Measurements from ENCODE around the gene NKAIN4.
A peak's percentile ranks its signal among the peaks of the same experiment; 100 is the strongest.

The NKAIN4 gene

DNA sequence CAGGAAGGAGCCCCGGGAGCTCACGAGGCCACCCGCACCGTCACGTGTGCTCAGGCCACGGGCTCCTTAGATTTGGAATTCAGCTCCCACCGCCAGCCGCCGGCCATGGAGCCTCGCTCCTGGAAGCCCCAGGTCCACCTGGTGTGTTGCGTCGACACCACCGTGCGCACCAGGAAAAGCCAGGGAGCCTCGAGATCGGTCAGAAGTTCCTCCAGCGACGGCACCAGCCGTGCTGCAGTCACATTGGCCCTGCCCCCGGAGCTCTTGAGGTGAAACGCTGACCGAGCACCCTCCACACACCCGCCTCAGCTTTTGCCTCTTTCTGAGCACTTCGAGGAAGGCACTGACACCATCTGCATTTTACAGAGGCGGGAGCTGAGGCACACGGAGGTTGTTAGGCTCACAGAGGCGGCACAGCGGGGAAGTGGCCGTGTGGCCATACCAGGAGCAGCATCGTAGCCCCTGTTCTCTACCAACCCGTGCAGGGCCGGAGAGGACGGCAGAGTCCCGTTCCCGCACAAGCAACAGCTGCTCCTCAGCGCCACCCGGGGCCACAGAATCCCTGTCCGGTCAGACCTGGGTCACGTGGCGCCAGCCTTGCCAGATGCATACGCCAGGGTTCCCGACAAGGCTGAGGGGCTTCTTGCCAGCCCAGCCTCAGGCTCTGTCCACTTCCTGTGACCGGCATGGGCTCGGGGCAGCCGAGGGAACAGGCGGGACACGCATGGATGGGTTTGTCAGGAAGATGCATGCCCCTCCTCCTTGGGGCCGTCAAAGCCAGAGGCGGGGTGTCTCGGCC lies 7.6 kb downstream of the NKAIN4 start:
- peak overlapping the region; percentile 24; the same call in 1 of the 2 replicates for H3K27ac ChIP-seq
- TF ChIP-seq, protein P1, sequence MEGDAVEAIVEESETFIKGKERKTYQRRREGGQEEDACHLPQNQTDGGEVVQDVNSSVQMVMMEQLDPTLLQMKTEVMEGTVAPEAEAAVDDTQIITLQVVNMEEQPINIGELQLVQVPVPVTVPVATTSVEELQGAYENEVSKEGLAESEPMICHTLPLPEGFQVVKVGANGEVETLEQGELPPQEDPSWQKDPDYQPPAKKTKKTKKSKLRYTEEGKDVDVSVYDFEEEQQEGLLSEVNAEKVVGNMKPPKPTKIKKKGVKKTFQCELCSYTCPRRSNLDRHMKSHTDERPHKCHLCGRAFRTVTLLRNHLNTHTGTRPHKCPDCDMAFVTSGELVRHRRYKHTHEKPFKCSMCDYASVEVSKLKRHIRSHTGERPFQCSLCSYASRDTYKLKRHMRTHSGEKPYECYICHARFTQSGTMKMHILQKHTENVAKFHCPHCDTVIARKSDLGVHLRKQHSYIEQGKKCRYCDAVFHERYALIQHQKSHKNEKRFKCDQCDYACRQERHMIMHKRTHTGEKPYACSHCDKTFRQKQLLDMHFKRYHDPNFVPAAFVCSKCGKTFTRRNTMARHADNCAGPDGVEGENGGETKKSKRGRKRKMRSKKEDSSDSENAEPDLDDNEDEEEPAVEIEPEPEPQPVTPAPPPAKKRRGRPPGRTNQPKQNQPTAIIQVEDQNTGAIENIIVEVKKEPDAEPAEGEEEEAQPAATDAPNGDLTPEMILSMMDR (conservative IDR thresholded peaks at IDR 0.05): 0 out of 2 replicates have a peak, but pooled peaks have one; percentile 8

DNA sequence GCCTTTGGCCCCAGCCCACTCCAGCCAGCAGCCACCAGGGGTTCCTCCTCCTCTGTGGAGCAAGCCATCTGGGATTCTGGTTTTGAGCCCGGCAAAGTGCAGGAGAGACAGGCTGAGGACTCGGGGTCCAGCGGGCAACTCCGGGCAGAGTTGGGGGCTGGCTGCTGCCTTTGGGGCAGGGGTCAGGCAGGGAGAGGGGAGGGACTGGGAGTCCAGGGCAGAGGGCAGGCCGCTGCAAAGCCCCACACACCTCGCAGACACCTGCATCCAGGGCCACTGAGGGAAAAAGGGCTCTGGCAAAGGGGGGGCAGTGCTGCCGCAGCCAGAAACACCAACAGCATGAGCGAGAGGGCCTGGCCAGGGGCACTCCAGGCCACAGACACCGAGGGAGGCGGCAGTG lies 9.8 kb downstream of the NKAIN4 start:
- H3K27ac ChIP-seq: no peak overlapping the region
- TF ChIP-seq, protein P1 (conservative IDR thresholded peaks at IDR 0.05): no peak

DNA sequence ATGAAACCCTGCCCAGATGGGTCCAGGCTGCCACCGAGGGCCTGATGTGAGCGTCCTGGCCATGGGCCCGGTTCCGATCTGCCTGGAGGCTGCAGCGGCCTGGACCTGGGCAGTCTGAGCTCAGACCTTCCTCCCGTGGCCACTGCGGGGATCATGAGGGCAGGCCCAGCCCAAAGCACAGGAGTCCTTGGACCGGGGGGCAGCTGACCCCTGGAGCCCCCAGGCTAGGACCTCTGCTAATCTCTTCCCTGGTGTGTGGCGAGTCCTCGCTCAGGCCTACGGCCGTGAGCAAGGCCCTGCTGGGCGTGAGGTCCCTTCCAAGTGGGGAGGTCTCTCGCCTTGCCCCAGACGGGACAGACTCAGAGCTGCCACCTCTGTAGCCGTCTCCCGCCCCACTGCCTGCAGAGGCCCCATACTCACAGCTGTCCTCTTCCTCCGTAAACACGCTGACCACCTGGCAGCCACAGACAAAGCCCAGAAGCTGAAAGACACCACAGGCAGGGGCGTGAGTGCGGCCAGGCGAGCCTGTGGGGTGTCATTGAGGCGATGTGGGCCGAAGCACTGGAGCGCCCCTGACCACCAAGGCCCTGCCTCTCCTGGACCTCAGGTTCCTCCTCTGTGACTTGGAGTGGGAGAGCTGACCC lies 10.5 kb downstream of the NKAIN4 start:
- TF ChIP-seq, protein P1 (conservative IDR thresholded peaks at IDR 0.05): no peak
- no peak overlapping the region for H3K27ac ChIP-seq

DNA sequence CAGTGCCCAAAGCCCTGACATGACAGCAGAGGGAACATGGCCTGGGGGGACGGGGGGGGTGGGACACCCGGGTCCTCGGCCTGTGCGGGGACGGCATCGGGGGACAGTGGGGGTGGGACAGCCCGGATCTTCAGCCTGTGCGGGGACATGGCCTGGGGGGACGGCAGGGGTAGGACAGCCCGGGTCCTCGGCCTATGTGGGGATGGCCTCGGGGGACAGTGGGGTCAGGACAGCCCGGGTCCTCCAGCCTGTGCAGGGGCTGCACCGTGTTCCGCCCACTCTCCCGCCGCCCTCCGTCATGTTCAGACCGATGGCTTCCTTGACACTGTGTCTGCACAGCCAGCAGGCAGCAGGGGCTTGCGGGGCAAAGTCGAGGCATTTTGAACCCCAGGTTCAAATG lies 11.5 kb downstream of the NKAIN4 start:
- TF ChIP-seq, protein P1 (conservative IDR thresholded peaks at IDR 0.05): no peak
- no peak overlapping the region for H3K27ac ChIP-seq

DNA sequence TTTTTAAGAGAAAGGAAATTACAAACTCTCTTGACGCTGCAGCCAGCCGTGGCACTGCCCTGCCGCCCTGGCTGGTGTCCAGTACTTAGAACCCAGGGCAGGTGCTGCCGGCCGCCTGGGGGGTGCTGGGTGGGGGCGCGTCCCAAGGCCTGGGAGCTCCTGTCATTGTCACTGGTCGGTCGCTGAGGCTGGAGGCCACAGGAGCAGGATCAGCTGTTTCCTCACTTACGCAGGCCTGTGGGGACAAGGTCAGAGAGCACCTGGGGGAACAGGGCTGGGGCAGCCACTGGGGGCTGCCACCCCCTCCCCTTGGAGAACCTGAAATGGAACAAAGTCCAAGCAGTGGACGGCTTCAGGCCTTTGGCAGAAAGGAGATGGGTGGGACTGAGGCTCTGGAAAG lies 13.0 kb downstream of the NKAIN4 start:
- TF ChIP-seq, protein P1 (conservative IDR thresholded peaks at IDR 0.05): no peak
- H3K27ac ChIP-seq: no peak overlapping the region

DNA sequence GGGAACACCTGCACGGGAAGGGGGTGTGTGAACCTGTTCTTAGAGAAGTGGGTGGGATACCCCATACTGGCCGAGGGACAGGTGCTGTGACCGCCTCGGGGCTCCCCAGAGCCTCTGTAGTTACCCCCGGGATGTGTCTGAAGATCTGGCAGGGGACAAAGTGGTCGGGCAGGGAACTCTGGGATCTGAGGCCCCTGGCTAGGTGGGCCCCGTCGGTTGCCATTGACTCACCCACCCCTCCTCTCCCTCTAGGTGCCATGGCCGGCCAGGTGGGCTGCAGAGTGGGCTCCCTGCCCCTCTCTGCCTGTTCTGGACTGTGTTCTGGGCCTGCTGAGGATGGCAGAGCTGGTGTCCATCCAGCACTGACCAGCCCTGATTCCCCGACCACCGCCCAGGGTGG lies 14.3 kb downstream of the NKAIN4 start:
- TF ChIP-seq, protein P1 (conservative IDR thresholded peaks at IDR 0.05): no peak
- H3K27ac ChIP-seq: no peak overlapping the region

DNA sequence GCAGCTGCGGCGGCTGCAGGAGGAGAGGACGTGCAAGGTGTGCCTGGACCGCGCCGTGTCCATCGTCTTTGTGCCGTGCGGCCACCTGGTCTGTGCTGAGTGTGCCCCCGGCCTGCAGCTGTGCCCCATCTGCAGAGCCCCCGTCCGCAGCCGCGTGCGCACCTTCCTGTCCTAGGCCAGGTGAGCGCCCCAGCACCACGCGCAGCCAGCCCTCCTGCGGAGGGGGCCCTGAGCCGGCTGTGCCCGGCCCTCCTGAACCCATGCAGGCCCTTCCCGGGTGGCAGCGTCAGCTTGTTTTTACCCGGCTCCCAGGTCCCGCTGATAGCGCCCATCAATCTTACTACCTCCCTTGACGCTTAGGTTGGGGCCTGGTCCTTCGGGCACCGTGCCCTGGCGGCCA lies 14.8 kb downstream of the NKAIN4 start:
- TF ChIP-seq, protein P1 (conservative IDR thresholded peaks at IDR 0.05): no peak
- no peak overlapping the region for H3K27ac ChIP-seq

All from VCaP (cell line).